Fibroblast of villous mesenchyme (primary cell): ENCODE data around the gene SHROOM3. TPM values are rescaled to one million over a fixed set of nuclear protein-coding genes. Genes with fewer than 3 reads are reported as not detected.

Experiments
- DNase-seq: peaks from one replicate; pipeline ENCODE4 v3.0.0-alpha.2; 2010; ENCODE audit warnings: low read depth
- H3K4me3 ChIP-seq: 2 replicates; pipeline ENCODE4 v1.5.1; 2011; ENCODE audit warnings: low read depth, mild to moderate bottlenecking, low read length
- total RNA-seq: library from RNA; depleted of rRNA; stranded (reverse); fragments of >200 nt; gene quantifications from 2 replicates; pipeline ENCODE4 v1.2.3, GENCODE V29; 2012
- TF ChIP-seq, protein P1 (sequence below): IDR thresholded peaks from 2 replicates; pipeline ENCODE4 v1.5.1; 2012; ENCODE audit warnings: low read depth, mild to moderate bottlenecking, low read length; ENCODE audit not compliant: insufficient read depth

The SHROOM3 gene
- total RNA-seq, 1 donor: 27.6 TPM

DNA sequence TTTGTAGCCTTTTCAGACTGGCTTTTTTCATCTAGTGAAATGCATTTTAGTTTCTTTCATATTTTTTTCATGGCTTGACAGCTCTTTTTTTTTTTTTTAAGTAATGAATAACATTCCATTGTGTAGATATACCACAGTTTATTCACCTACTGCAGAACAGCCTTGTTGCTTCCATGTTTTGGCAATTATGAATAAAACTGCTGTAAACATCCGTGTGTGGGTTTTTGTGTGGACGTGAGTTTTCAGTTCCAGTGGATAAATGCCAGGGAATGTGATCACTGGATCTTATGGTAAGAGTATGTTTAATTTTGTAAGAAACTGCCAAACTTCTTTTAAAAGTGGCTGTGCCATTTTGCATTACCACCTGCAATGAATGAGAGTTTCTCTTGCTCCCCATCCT, 302.2 kb downstream of the SHROOM3 start:
- no peak overlapping the region for H3K4me3 ChIP-seq
- TF ChIP-seq, protein P1, sequence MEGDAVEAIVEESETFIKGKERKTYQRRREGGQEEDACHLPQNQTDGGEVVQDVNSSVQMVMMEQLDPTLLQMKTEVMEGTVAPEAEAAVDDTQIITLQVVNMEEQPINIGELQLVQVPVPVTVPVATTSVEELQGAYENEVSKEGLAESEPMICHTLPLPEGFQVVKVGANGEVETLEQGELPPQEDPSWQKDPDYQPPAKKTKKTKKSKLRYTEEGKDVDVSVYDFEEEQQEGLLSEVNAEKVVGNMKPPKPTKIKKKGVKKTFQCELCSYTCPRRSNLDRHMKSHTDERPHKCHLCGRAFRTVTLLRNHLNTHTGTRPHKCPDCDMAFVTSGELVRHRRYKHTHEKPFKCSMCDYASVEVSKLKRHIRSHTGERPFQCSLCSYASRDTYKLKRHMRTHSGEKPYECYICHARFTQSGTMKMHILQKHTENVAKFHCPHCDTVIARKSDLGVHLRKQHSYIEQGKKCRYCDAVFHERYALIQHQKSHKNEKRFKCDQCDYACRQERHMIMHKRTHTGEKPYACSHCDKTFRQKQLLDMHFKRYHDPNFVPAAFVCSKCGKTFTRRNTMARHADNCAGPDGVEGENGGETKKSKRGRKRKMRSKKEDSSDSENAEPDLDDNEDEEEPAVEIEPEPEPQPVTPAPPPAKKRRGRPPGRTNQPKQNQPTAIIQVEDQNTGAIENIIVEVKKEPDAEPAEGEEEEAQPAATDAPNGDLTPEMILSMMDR: no peak
- DNase-seq: no peak

DNA sequence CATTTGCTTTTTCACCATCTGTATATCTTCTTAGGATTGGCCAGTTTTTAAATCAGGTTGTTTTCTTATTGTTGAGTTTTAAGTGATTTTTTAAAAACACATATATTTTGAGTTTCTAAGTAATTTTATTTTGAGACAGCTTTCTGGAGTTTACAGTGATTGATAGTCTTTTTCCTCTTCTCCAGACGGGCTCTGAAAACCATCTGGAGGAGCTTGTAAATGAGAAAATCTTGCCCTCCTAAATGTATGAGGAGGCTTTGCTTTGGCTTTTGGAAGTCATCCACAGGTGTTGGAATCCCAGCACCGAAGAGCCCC, 302.7 kb downstream of the SHROOM3 start:
- H3K4me3 ChIP-seq: no peak overlapping the region
- no peak for DNase-seq
- TF ChIP-seq, protein P1: no peak

- H3K4me3 ChIP-seq: no peak overlapping the region
- peak; percentile 93 for DNase-seq
- TF ChIP-seq, protein P1: no peak
Measured at GRCh38 chr4:76738086-76738931, 303.3 kb downstream of the SHROOM3 start.

DNA sequence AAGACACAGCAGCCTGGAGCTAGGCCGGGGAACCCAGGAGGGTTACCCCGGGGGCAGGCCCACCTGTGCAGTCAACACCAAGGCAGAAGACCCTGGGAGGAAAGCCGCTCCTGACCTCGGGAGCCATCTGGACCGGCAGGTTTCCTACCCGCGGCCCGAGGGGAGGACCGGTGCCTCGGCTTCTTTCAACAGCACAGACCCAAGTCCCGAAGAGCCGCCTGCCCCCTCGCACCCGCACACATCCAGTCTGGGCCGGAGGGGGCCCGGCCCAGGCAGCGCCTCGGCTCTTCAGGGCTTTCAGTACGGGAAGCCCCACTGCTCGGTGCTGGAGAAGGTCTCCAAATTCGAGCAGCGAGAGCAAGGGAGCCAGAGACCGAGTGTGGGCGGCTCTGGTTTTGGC, 305.2 kb downstream of the SHROOM3 start:
- no peak overlapping the region for H3K4me3 ChIP-seq
- TF ChIP-seq, protein P1: no peak
- DNase-seq: no peak

DNA sequence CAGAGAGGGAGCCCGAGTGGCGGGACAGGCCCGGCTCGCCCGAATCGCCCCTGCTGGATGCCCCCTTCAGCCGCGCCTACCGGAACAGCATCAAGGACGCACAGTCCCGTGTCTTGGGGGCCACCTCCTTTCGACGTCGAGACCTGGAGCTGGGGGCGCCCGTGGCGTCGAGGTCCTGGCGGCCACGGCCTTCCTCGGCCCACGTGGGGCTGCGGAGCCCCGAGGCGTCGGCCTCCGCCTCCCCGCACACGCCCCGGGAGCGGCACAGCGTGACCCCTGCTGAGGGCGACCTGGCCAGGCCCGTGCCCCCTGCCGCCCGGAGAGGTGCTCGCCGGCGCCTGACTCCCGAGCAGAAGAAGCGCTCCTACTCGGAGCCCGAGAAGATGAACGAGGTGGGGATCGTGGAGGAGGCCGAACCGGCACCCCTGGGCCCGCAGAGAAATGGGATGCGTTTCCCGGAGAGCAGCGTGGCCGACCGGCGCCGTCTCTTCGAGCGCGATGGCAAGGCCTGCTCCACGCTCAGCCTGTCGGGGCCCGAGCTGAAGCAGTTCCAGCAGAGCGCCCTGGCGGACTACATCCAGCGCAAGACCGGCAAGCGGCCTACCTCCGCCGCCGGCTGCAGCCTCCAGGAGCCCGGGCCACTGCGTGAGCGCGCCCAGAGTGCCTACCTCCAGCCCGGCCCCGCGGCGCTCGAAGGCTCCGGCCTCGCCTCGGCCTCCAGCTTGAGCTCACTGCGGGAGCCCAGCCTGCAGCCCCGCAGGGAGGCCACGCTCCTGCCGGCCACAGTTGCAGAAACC, 306.0 kb downstream of the SHROOM3 start:
- TF ChIP-seq, protein P1: no peak

GRCh38 chr4:76741663-76742020, 306.6 kb downstream of the SHROOM3 start:
- TF ChIP-seq, protein P1: no peak
- H3K4me3 ChIP-seq: no peak overlapping the region
- DNase-seq: no peak

More for the DNA sequence above, 306.0 kb downstream of the SHROOM3 start:
- no peak overlapping the region for H3K4me3 ChIP-seq
- DNase-seq: no peak
